ENCODE measurements around the gene OCIAD1.

DNA sequence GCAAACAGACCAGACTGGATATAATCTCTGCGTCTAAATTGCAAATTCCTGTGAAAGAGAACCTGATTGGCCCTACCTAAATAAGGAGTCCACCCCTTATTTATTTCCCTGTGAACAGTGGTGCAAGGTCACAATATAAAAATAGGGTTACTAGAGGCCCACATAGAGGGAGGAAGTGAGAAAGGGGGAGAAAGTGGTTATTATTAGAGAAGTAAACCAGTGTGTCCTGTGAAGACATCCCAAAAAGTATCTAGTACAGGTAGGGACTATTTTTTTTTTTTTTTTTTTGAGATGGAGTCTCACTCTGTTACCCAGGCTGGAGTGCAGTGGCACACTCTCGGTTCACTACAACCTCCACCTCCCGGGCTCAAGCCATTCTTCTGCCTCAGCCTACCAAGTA is 35.8 kb upstream of the OCIAD1 start:
- TF ChIP-seq, protein P1, sequence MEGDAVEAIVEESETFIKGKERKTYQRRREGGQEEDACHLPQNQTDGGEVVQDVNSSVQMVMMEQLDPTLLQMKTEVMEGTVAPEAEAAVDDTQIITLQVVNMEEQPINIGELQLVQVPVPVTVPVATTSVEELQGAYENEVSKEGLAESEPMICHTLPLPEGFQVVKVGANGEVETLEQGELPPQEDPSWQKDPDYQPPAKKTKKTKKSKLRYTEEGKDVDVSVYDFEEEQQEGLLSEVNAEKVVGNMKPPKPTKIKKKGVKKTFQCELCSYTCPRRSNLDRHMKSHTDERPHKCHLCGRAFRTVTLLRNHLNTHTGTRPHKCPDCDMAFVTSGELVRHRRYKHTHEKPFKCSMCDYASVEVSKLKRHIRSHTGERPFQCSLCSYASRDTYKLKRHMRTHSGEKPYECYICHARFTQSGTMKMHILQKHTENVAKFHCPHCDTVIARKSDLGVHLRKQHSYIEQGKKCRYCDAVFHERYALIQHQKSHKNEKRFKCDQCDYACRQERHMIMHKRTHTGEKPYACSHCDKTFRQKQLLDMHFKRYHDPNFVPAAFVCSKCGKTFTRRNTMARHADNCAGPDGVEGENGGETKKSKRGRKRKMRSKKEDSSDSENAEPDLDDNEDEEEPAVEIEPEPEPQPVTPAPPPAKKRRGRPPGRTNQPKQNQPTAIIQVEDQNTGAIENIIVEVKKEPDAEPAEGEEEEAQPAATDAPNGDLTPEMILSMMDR (CRISPR knock-in tag; IDR thresholded peaks at IDR 0.05), result no peak
- TF ChIP-seq ZBTB1 (CRISPR knock-in tag; IDR thresholded peaks at IDR 0.05; ENCODE audit: borderline replicate concordance), result no peak
- TF ChIP-seq ATF7 (IDR thresholded peaks at IDR 0.05), result no peak
- TF ChIP-seq ATF7 (CRISPR knock-in tag; IDR thresholded peaks at IDR 0.05), result no peak
